ENCODE measurements around the gene TWF1. TPM values are rescaled to one million over a fixed set of nuclear protein-coding genes. Genes with fewer than 3 reads are reported as not detected.
A peak's percentile ranks its signal among the peaks of the same experiment; 100 is the strongest.
"Not testable (repeated sequence)": the region's sequence is repeated elsewhere in the genome, so short reads cannot be mapped to it uniquely, and the experiment has no call there.

The TWF1 gene
- total RNA-seq, result 187 TPM

DNA sequence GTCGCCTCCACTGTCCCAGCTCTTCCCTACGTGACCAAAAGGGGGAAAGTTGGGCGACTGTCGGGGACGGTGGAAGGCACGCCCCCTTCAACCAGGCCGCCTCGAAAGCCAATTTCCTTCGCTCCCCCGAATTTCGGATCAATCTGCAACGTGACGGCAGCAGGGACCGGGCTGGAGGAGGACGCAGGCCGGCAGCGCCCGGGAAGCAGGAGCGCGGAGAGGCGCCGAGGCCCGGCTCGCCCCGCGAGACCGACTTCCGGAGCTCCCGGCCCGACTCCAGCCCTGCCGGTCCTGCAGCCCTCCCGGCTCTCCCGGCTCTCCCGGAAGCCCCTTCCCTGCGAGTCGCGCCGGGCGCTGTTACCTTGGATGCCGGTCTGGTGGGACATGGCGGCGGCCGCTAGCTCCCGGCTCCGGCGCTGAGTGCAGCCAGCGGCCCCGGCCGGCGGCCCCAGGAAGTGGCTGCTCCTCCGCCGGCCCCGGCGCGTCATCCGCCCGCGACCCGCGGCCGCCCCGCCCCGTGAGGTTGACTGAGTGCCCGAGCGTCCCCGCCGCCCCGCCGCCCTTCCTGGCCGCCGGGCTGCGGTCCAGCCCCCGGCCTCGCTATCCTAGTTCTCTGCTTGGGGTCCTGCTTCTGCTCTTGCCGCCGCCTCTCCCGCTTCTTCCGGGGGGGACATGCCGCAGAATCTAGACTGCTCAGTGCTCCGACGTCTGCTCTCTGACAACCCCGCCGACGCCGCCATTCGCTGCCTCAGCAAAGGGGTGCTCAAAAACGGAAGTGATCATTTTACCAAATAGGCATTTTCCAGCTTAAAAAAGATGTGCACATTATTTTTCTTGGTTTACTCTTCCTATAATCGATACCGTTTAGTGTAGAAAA is at the start of gene TWF1:
TWF1 (minus strand) TSS at position 458 of the 877 bp plus-strand sequence; CDS start at position 386, 72 bp downstream.
- FAIRE-seq (no peak), DNase-seq (ENCODE audit: low spot score in 2 of 2) (peak; percentile 86 to 87)

DNA sequence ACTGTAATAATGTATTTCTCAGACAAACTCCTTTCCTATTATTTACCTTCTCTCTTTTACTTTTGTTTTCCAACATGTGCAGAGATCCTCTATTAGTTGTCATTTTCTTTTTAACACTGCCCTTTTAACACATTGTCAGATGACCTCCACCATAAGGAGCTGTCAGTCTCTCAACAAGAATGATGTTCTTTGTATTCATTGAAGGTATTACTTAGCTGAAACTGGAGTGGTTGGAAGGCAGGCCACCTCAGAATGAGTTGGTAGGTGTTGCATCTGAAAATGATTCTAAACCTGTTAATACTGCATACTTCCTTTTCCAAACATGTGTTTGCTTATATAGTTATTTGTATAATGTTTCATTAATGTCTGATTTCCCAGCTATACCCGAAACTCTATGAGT is 46.6 kb upstream of the TWF1 start:
- no peak for FAIRE-seq
- no peak for DNase-seq (ENCODE audit: low spot score in 2 of 2)

DNA sequence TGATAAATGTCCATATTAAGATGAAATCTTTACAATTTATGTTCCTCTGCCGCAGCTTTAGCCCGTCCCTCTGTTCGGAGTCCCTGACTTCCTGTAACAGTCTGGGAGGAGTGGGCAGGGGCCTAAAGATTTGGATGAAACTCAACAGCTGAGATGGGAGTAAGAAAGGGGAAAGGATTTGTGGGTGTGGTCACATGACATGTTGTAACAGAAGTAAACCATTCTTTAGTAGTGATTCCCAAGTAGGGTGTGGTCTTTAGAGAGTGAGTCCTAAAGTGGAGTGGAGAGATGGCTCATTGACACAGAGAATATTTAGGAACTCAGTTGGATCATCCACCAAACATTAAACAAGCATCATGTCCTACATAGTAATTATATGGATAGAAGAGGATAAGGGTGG is 42.7 kb upstream of the TWF1 start:
- FAIRE-seq (no peak), DNase-seq (ENCODE audit: low spot score in 2 of 2) (no peak)

DNA sequence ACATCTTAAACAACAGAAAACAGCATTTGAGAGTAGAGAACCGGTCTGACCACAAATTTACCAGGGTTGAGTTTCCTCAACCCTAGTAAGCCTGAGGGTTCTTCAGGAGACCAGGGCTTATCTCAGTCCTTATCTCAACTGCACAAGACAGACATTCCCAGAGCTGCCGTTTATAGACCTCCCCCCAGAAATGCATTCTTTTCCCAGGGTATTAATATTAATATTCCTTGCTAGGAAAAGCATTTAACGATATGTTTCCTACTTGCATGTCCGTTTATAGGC is 42.0 kb upstream of the TWF1 start:
- no peak for FAIRE-seq
- DNase-seq (ENCODE audit: low spot score in 2 of 2), result no peak

DNA sequence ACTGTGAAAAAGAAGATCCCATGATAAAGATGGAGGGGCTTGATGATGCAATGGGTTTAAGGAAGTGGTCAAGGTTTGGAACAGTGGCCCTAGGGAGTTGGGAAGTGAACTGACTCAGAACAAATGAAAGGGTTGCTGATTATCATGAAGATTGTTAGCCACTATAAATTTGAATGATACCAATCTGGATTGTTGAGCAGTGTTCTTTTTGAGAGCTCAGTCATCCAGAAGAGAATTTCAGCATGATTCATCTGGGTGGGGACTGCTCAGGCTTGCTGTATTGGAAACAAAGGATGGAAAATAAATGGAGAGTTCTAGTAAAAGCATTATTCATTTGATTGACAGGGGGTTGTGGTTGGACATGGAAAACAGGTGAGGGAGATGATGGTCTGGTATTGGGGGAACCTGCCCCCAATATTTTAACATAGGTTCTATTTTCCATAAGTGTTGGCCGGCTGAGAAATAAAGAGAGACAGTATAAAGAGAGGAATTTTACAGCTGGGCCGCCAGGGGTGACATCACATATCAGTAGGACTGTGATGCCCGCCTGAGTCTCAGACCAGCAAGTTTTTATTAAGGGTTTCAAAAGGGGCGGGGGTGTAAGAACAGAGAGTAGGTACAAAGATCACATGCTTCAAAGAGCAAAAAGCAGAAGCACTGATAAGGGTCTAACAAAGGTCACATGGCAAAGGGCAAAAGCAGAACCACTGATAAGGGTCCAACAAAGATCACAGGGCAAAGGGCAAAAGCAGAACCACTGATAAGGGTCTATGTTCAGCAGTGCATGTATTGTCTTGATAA is 41.5 kb upstream of the TWF1 start:
- not testable (repeated sequence) for DNase-seq (ENCODE audit: low spot score in 2 of 2); FAIRE-seq

DNA sequence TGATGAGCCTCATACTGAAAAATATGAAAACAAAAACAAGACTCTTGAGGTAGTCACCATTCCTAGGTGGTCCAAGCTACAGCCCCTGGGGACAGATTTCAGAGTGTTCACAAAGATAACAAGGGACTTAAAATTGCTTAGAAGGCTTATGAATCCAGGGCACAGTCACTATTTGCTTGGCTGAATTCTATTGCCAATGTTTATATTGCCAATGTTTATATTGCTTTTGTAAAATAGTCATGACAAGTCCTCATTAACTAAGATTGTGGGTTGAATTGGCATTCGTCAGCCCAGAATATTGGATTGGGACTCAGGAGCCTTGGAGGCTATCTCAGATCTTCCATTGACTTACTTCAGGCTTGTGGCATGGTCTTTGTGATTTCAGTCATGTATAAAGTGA is 36.1 kb upstream of the TWF1 start:
- DNase-seq (ENCODE audit: low spot score in 2 of 2) (no peak), FAIRE-seq (no peak)

DNA sequence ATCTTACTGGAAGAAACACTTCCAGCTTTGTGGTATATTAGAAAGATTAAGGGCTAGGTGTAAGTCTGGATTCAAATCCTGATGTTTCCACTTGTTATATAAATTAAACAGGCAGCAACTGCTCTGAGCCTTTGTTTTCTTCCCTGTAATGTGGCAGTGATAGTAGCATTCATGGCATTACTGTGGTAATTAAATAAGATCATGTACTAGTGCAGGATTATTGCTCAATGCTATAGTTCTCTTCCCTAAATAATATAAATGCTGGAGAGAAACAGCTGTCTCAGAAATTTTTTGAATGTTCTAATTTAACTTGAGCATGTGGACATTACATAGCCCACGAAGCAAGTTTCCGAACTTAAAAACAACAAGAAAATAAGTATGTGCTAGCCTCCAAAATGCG is 35.1 kb upstream of the TWF1 start:
- FAIRE-seq (no peak), DNase-seq (ENCODE audit: low spot score in 2 of 2) (no peak)

DNA sequence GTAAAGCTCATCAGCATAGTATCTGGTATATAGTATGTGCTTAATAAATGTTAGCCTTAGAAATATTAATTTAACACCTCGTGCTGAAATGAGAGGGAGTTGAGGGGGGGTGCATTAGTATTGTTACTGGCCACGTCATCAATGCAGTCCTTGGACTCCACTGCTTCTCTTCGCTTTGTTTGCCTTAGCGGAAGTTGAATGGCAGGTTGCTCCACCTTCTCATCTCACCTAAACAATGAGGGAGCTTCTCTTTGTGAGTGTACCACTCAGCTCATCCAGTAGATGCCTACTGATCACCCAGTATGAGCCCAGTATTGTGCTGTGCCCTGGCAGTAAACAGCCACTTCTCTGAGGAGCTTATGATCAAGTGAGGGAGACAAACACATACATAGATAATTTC is 34.2 kb upstream of the TWF1 start:
- DNase-seq (ENCODE audit: low spot score in 2 of 2), result no peak
- no peak for FAIRE-seq

DNA sequence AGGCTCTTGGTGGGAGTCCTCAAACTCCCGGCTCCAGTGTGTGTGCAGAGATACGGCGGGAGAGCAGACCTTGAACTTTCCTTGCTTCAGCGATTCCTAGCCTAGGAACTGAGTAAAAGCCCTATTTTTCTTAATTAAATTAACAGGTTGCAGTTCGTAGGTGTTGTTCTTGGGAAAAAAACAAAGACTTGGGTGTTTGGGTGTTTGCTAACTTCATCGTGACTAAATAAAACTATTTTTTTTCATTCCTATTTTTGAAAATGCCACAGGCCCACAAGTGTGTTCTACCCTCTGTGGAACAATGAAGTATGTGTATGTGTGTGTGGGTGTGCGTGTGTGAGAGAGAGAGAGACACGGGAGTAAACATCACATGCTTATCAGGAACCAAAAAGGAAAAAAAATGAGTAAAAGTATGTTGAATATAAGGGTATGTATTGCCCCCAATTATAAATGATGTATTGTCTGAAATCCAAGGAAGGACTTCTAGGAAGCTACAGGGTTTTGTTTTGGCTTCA is 30.4 kb upstream of the TWF1 start:
- FAIRE-seq (no peak), DNase-seq (ENCODE audit: low spot score in 2 of 2) (peak in 1 of 2 donors; percentile 18)

DNA sequence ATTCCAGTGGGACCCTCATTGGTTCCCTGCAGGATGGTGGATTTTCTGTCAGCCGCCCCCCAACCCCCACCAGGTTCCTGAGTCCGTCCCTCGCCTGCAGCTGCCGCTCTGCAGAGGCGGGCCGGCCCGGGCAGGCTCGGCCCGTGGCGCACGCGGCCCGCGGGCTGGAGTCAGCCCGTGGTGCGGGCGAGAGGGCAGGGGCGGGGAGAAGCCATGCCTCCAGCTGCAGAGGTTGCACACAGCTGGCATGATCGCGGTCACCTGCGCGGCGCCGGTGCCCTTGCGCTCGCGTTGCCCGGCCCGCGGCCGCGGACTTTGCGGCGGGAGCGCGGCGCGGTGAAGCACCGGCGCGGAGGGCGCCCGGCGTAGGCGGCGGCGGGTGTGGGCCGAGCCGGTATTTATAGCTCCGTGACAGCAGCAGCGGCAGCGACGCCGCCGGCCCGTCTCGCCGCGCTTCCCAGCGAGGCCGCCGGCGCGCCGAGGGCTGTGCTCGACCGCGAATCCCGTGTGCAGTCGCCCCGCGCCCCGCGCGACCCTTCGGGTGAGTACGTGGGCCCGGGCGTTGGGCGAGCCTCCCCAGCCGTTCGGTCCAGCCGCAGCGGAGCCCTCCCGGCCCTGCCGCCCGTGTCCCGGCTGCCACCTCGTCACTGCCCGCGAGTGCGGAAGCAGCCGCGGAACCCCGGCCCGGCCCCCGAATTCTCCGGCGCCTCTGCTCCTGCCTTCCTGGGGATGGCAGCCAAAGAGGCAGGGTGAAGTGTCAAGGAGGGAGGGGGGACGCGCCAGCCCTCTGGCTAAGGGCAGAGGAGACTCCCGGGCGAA is 29.7 kb upstream of the TWF1 start, which contains the start of gene TMEM117:
TMEM117 (plus strand) TSS at position 426 of the 819 bp plus-strand sequence.
- FAIRE-seq, result no peak
- peak; percentile 61 to 71 for DNase-seq (ENCODE audit: low spot score in 2 of 2)

DNA sequence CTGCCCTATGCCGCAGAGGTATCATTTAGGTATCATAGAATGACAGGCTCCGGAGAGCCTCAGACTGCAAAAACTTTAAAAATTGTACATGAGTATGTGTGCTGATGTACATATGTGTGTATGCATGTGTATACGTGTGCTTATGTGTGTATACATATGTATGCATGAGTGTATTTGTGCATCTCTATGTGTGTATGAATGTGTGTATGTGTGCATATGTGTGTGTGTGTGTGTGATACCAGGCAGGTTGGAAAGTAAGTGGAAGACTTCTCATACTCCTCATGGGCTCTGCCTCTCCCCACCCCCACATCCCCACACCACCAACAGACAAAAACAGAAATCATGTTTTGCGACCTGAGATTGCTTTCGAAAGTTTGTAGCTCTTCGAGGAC is 29.1 kb upstream of the TWF1 start:
- FAIRE-seq (no peak), DNase-seq (ENCODE audit: low spot score in 2 of 2) (no peak)

DNA sequence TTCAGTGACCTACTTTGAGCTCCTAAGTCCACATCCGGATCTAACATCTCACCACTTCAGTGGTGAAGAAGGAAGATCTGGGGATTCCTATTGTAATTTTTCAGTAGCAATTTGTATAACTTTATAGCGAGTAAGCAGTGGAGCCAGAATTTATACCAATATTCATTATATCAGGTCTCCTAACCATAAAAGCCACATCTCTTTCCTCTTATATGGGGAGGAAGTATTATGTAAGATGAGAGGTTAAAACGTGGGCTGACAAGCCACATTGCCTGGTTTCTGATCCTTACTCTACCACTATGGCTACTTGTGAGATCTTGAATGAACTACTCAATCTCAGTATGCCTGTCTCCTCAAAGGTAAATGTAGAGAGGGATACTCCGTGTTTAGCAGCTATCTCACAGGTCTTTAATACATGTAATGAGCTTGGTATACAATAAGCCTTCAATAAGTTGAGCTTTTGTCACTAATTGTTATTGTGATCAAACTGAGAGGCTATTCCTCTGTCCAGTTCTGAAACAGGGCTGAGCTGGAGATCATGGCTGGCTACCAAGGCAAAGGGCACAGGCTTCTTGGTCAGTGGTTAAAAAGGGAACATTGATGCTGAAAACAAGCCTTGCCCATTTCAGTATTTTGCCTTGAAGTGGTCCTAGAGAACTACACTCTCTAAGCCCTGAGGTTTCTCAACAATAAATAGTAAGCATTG is 26.5 kb upstream of the TWF1 start:
- no peak for FAIRE-seq

DNA sequence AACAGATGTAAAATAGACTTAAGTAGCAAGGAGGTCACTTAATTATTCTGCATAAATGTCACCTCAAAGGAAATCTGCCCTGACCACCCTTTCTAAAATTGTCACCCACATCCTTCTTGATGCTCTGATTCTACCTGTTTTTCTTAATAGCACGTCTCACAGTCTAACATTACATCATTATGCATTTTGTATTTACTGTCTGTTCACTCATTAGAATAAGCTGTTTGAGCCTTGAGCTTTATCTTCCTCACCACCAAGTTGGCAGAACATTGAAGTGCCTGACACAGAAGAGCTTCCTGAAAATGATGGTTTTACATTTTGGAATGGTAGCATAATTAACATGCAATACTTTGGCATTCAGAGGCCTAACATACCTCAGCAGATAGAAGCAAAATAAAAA is 21.0 kb upstream of the TWF1 start:
- no peak for FAIRE-seq
- no peak for DNase-seq (ENCODE audit: low spot score in 2 of 2)

More for the DNA sequence above, 26.5 kb upstream of the TWF1 start:
- no peak for DNase-seq (ENCODE audit: low spot score in 2 of 2)

DNA sequence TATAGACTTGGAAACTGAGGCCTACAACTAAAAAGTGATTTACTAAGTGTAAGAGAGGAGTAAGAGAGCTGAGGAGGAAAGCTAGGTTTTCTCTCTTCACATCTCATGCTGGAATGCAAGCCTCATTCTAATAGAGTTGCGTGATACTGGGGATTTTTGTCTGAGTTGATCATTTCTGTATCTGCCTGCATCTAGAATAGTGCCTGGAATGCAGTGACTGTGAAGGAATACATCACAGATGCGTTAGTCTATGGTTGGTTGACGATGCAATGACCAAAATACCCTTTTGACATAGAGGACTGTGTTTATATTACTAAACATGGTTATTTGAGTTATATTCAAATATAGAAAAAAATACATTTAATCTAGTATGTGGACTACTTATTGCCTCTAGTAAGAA is 20.6 kb upstream of the TWF1 start:
- FAIRE-seq (no peak), DNase-seq (ENCODE audit: low spot score in 2 of 2) (no peak)

DNA sequence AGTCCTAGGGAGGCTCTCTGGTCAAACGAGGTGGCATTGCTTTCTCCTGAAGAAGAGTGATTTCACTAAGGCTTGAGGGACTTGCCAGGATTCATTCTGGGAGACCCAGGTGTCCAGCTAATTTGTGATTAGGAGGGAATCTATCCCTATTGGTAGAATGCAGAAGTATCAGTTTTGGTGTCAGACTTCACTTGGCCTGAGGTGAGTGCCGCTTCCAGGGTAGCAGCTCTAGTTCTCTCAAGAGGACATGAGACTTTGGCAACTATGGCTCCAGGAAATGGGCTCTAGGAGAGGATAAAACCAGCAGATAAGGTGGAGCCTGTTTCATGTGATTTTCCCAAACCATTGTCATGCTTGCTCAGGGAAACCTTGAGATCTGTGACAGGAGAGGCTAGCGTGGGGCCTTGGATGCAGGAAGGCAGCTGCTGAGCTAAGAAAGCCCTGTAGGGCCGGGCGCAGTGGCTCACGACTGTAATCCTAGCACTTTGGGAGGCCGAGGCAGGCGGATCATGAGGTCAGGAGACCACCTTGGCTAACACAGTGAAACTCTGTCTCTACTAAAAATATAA is 18.2 kb upstream of the TWF1 start:
- DNase-seq (ENCODE audit: low spot score in 2 of 2), result no peak

DNA sequence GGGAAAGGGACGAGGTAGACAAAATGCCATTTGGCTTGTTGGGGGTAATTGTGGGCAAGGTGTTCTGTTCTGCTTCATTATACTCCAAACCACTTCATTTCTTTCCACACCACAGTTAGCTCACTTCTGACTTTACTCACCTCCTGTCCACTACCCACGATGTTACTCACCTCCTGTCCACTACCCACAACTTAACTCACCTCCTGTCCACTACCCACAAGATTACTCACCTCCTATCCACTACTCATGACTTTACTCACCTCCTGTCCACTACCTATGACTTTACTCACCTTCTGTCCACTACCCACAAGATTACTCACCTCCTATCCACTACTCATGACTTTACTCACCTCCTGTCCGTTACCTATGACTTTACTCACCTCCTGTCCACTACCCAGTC is 10.1 kb upstream of the TWF1 start:
- no peak for FAIRE-seq
- no peak for DNase-seq (ENCODE audit: low spot score in 2 of 2)

More for the DNA sequence above, 18.2 kb upstream of the TWF1 start:
- FAIRE-seq, result no peak

DNA sequence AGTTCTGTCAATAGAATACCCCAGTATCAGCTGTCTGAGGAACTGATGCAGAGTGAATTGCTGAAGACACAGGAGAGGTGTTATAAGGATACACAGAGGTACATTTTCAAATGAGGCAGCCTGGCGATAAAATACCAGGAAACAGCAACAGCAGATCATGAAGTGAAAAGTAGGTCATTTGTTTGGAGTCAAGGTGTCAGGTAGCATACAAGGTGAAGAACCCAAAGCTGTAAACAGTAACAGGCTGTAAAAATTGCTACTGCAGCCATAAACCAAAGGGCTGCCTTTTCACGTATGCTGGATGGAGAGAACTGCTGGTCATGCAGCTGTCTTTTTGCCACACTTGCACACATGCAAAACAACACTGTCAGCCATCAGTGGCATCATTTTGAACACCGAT is 9.3 kb upstream of the TWF1 start:
- FAIRE-seq (no peak), DNase-seq (ENCODE audit: low spot score in 2 of 2) (no peak)

DNA sequence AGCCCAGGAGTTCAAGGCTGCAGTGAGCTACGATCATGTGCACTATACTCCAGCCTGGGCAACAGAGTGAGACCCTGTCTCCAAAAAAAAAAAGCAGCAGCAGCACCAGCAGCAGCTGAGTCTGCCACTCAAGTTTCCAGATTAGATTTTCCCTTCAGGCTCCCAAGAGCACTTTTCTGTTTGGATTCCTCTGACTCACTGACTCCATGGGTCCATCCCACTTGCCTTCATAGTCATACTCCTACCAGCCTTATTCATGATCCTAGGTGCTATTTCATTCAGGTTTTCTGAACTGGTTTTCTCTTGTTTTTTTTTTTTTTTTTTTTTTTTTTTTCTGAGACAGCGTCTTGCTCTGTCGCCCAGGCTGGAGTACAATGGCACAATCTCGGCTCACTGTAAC is 6.8 kb upstream of the TWF1 start:
- FAIRE-seq (no peak), DNase-seq (ENCODE audit: low spot score in 2 of 2) (no peak)

DNA sequence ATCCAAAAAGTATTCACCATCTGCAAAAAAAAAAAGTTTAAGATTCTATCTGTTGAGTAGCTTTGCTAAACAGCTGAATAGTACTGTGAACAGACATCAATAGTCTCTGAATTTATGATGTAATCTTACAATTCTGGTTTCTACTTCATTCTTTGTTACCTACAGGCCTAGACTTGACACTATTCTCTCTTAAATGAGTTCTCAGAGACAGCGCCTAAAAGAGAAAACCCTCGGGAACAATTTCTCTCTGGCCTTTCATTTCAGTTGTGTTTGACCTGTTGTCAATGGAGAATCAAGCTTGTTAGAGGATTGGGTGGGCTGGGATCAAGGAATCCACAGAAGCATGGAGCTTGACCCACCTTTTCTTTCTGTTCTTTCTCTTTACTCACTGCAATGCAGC is 5.9 kb upstream of the TWF1 start:
- DNase-seq (ENCODE audit: low spot score in 2 of 2) (no peak), FAIRE-seq (no peak)

DNA sequence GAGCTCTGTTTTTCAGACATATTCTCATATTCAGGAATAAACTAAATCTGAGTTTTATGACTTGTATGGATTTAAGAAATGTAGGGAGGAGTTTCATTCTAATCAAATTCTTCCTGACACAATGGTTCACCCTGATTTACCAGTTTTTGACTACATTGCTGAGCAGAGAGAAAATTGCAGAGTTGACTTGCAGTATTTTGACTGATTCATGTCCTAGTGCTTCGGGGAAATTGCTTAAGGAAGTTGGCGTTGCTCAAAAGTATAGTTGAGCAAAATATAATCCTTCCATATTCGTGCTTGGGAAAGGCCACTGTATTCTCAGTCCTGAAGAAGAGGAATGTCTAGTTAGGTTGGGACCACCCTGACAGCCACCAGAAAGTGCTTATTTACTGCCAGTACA is 1.3 kb upstream of the TWF1 start:
- FAIRE-seq, result no peak

More for the DNA sequence above, 1.3 kb upstream of the TWF1 start:
- no peak for DNase-seq (ENCODE audit: low spot score in 2 of 2)

Measured in frontal cortex (tissue), 4 donors.